ENCODE results near the gene AGBL5. TPM values are rescaled to one million over a fixed set of nuclear protein-coding genes. Genes with fewer than 3 reads are reported as not detected.

AGBL5 gene
- total and polyA plus RNA-seq, 9 of the 15 experiments (the other 6 are each of a cell fraction or from before 2014, with no cell fraction given) = 3.3 to 52.7 (median 26.2) TPM

DNA sequence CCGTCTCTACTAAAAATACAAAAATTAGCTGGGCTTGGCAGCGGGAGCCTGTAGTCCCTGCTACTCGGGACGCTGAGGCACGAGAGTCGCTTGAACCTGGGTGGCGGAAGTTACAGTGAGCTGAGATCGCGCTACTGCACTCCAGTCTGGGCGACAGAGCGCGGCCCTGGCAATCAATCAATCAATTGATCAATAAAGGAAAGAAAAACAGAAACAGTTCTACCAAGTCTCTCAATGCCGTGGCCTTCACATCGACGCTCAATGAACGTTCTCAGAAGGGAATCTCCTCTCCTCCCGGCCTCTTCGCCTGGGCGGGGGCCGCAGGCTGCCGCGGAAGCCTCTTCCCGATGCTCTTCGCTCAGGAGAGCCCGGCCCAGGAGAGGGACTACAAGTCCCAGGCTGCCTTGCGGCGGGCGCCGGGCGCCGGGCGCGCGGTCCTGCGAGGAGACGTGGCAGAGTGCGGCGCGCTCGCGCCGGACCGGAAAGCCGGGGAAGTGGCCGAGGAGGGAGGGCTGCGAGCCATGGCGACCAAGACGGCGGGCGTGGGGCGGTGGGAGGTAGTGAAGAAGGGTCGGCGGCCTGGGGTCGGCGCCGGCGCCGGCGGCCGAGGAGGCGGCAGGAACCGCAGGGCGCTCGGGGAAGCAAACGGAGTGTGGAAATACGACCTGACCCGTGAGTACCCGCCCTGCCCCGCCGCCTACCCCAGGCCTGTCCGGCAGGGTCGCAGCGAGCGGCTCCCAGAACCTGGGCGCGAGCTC lies 18.8 kb upstream of the AGBL5 start, which contains the start of gene TMEM214 (continued):
- TF ChIP-seq, protein P1, sequence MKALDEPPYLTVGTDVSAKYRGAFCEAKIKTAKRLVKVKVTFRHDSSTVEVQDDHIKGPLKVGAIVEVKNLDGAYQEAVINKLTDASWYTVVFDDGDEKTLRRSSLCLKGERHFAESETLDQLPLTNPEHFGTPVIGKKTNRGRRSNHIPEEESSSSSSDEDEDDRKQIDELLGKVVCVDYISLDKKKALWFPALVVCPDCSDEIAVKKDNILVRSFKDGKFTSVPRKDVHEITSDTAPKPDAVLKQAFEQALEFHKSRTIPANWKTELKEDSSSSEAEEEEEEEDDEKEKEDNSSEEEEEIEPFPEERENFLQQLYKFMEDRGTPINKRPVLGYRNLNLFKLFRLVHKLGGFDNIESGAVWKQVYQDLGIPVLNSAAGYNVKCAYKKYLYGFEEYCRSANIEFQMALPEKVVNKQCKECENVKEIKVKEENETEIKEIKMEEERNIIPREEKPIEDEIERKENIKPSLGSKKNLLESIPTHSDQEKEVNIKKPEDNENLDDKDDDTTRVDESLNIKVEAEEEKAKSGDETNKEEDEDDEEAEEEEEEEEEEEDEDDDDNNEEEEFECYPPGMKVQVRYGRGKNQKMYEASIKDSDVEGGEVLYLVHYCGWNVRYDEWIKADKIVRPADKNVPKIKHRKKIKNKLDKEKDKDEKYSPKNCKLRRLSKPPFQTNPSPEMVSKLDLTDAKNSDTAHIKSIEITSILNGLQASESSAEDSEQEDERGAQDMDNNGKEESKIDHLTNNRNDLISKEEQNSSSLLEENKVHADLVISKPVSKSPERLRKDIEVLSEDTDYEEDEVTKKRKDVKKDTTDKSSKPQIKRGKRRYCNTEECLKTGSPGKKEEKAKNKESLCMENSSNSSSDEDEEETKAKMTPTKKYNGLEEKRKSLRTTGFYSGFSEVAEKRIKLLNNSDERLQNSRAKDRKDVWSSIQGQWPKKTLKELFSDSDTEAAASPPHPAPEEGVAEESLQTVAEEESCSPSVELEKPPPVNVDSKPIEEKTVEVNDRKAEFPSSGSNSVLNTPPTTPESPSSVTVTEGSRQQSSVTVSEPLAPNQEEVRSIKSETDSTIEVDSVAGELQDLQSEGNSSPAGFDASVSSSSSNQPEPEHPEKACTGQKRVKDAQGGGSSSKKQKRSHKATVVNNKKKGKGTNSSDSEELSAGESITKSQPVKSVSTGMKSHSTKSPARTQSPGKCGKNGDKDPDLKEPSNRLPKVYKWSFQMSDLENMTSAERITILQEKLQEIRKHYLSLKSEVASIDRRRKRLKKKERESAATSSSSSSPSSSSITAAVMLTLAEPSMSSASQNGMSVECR (CRISPR knock-in tag; IDR thresholded peaks at IDR 0.05) = peak; percentile 94
- no peak for TF ChIP-seq NONO (IDR thresholded peaks at IDR 0.05; ENCODE audit: low read depth in 2 of 2, low read length in 1 of 2)
- no peak for TF ChIP-seq BMI1 (IDR thresholded peaks at IDR 0.05; ENCODE audit: low read length)
- TF ChIP-seq ZNF408 (CRISPR knock-in tag; IDR thresholded peaks at IDR 0.05; ENCODE audit: low read depth) = no peak
- no peak for TF ChIP-seq BRD4 (IDR thresholded peaks at IDR 0.05)
- no peak for TF ChIP-seq HNRNPLL (IDR thresholded peaks at IDR 0.05; ENCODE audit: low read depth, low read length, poor library complexity, severe bottlenecking)
- TF ChIP-seq STAG1 (CRISPR knock-in tag; IDR thresholded peaks at IDR 0.05; ENCODE audit: borderline replicate concordance) = no peak
- TF ChIP-seq, protein P2, sequence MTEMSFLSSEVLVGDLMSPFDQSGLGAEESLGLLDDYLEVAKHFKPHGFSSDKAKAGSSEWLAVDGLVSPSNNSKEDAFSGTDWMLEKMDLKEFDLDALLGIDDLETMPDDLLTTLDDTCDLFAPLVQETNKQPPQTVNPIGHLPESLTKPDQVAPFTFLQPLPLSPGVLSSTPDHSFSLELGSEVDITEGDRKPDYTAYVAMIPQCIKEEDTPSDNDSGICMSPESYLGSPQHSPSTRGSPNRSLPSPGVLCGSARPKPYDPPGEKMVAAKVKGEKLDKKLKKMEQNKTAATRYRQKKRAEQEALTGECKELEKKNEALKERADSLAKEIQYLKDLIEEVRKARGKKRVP (CRISPR knock-in tag; IDR thresholded peaks at IDR 0.05) = peak; percentile 23; the same call in 1 of the 2 replicates
- TF ChIP-seq ZNF224 (CRISPR knock-in tag; IDR thresholded peaks at IDR 0.05) = no peak
- no peak for TF ChIP-seq PRPF4 (IDR thresholded peaks at IDR 0.05; ENCODE audit: insufficient read depth, low read depth, low read length, poor library complexity, severe bottlenecking)
- TF ChIP-seq, protein P3, sequence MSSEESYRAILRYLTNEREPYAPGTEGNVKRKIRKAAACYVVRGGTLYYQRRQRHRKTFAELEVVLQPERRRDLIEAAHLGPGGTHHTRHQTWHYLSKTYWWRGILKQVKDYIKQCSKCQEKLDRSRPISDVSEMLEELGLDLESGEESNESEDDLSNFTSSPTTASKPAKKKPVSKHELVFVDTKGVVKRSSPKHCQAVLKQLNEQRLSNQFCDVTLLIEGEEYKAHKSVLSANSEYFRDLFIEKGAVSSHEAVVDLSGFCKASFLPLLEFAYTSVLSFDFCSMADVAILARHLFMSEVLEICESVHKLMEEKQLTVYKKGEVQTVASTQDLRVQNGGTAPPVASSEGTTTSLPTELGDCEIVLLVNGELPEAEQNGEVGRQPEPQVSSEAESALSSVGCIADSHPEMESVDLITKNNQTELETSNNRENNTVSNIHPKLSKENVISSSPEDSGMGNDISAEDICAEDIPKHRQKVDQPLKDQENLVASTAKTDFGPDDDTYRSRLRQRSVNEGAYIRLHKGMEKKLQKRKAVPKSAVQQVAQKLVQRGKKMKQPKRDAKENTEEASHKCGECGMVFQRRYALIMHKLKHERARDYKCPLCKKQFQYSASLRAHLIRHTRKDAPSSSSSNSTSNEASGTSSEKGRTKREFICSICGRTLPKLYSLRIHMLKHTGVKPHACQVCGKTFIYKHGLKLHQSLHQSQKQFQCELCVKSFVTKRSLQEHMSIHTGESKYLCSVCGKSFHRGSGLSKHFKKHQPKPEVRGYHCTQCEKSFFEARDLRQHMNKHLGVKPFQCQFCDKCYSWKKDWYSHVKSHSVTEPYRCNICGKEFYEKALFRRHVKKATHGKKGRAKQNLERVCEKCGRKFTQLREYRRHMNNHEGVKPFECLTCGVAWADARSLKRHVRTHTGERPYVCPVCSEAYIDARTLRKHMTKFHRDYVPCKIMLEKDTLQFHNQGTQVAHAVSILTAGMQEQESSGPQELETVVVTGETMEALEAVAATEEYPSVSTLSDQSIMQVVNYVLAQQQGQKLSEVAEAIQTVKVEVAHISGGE (CRISPR knock-in tag; IDR thresholded peaks at IDR 0.05) = peak in 1 of 3 experiments; percentile 55; a peak in 1 of 6 replicates
- TF ChIP-seq HDGF (IDR thresholded peaks at IDR 0.05) = no peak
- TF ChIP-seq DIDO1 (tag; IDR thresholded peaks at IDR 0.05; ENCODE audit: low read depth) = no peak
- TF ChIP-seq, protein P4, sequence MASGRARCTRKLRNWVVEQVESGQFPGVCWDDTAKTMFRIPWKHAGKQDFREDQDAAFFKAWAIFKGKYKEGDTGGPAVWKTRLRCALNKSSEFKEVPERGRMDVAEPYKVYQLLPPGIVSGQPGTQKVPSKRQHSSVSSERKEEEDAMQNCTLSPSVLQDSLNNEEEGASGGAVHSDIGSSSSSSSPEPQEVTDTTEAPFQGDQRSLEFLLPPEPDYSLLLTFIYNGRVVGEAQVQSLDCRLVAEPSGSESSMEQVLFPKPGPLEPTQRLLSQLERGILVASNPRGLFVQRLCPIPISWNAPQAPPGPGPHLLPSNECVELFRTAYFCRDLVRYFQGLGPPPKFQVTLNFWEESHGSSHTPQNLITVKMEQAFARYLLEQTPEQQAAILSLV (tag; IDR thresholded peaks at IDR 0.05) = no peak
- no peak for TF ChIP-seq NR3C1 (CRISPR knock-in tag; IDR thresholded peaks at IDR 0.05)
- TF ChIP-seq SETDB1 (IDR thresholded peaks at IDR 0.05; ENCODE audit: low read length) = no peak
